HG02623 (cell line): ENCODE measurements around the gene CD37.
"Not testable (repeated sequence)": the region's sequence is repeated elsewhere in the genome, so short reads cannot be mapped to it uniquely, and the experiment has no call there.

Experiments
- ATAC-seq: cut with Tn5 transposase; IDR thresholded peaks from one replicate; pipeline ENCODE4 v1.9.1; 2021; ENCODE audit warnings: moderate library complexity; ENCODE audit not compliant: unreplicated experiment

The CD37 gene

DNA sequence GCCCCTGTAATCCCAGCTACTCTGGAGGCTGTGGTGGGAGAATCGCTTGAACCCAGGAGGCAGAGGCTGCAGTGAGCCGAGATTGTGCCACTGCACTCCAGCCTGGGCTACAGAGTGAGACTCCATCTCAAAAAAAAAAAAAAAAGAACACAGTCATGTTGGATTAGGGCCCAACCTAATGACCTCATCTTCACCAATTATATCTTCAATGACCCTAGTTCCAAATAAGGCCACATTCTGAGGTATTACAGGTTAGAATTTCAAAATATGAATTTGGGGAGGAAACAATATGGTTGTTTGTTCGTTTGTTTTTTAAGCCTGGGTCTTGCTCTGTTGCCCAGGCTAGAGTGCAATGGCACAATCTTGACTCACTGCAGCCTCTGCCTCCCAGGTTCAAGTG is 38.0 kb downstream of the CD37 start:
- ATAC-seq = not testable (repeated sequence)

DNA sequence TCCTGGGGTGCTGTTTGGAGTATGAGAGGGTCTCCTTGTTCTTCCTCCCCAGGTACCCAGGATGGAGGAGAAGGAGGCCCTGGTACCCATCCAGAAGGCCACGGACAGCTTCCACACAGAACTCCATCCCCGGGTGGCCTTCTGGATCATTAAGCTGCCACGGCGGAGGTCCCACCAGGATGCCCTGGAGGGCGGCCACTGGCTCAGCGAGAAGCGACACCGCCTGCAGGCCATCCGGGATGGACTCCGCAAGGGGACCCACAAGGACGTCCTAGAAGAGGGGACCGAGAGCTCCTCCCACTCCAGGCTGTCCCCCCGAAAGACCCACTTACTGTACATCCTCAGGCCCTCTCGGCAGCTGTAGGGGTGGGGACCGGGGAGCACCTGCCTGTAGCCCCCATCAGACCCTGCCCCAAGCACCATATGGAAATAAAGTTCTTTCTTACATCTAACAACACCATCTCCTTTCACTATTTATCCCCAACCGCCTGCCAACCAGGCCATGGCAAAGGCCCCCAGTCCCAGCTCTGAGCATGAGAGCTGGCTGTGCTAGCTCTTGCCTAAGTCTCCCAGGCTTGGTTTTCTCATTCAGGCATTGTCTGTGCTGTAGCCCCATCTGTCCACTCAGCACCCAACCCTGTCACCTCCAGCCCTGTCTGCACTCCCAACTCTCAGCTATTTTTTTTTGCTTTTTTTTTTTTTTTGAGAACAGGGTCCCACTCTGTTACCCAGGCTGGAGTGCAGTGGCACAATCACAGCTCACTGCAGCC is 39.6 kb downstream of the CD37 start:
- ATAC-seq = no peak

- ATAC-seq = no peak
Measured at GRCh38 chr19:49378512-49378911, 43.3 kb downstream of the CD37 start.

DNA sequence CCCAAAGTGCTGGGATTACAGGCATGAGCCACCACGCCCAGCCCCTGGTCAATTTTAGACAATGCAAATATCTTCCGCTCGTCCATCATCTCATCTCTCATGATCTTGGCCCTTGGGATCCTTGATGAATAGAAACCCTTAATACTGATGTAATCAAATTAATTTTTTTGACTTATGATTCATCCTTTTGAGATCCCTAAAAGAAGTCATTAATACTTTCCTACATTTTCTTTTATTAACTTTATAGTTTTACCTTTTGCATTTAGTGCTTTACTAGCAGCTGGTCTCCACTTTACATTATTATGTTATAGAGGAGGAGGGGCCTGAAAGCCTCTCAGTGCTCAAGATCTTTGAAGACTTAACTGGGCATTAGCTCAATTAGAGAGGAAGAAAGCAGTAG is 45.2 kb downstream of the CD37 start:
- ATAC-seq = no peak

DNA sequence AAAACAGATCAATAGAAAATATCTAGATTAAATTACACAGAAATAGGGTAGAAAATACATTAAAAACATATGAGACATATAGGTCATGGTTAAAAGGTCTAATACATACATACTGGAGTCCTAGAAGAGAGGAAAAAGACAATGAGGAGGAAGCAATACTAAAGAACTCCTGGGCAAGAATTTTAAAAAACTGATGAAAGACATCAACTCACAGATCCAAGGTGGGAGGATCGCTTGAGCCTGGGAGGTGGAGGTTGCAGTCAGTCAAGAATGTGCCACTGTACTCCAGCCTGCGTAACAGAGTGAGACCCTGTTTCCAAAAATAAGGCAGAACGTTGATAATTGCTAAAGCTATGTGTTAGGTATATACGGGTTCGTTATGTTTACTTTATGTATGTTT is 47.4 kb downstream of the CD37 start:
- ATAC-seq = no peak

DNA sequence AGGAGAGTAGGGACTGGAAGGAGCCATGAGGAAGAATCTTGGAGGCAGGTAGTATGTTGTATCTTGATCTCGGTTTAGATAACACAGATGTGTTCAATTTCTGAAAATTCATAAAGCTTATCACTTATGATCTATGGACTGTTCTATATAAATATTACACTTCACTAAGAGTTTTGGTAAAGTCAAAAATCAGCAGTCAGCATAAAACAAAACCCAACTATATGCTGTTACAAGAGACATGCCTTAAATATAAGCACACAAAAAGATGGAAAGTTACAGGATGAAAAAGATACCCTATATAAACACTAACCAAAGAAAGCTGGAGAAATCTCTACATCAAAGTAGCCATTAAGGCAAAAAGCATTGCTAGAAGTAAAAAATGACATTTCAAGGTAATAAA is 48.4 kb downstream of the CD37 start:
- ATAC-seq = no peak

DNA sequence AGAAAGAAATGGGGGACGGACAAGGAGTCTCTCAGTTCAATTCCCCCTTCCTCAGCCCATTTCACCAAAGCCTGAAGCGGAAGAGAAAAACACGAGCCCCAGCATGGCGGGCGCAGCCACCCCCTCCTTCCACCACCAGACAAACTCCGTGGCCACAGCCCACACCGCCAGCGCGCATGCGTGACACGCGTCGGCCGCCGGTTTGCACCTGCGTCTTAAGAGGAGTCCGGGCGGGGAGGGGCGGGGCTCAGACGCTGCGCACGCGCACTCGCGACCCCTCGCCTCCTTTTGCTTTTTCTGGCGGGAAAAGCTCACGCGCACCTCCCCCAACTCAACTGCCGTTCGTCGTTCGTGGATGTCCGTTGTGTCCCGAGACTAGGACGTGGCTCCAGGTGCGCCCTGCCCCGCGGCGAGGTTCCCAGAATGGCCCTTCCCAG is 52.7 kb downstream of the CD37 start, which contains the start of gene KASH5:
Gene KASH5 (plus strand): TSS at position 314 of the 437 bp plus-strand sequence. CDS start 2,635 bp downstream, outside the sequence.
- no peak for ATAC-seq

GRCh38 chr19:49389406-49389805 is 54.2 kb downstream of the CD37 start:
- ATAC-seq = no peak
